Stomach (tissue), 9 donors: ENCODE data around the gene PCDHGA5. TPM values are rescaled to one million over a fixed set of nuclear protein-coding genes. Genes with fewer than 3 reads are reported as not detected.
A peak's percentile ranks its signal among the peaks of the same experiment; 100 is the strongest.
"Not testable (repeated sequence)": the region's sequence is repeated elsewhere in the genome, so short reads cannot be mapped to it uniquely, and the experiment has no call there.

ENCODE experiments used
- DNase-seq, 2 donors: peaks; one replicate each; pipeline versions ENCODE4 v3.0.0 to v3.0.0-alpha.2; 2013 to 2019
- H3K27ac ChIP-seq, 5 donors: fragments of 200-600 bp in 4 of 5; sonication (generic) in 4 of 5; one replicate each; pipeline ENCODE4 v1.5.1; 2013 to 2019; ENCODE audit warnings: mild to moderate bottlenecking in 1 of 5, moderate library complexity in 1 of 5
- H3K27me3 ChIP-seq, 3 donors: fragments of 200-600 bp; sonication (generic); one replicate each; pipeline ENCODE4 v1.5.1; 2017 to 2019; ENCODE audit warnings: mixed run types in 1 of 3
- H3K36me3 ChIP-seq, 4 donors: fragments of 200-600 bp; sonication (generic); 1 replicate in 3 of 4; 2 replicates in 1 of 4; pipeline ENCODE4 v1.5.1; 2016 to 2019
- H3K4me1 ChIP-seq, 4 donors: fragments of 200-600 bp; sonication (generic); one replicate each; pipeline ENCODE4 v1.5.1; 2016 to 2019
- H3K4me3 ChIP-seq, 4 donors: fragments of 200-600 bp; sonication (generic) in 3 of 4; one replicate each; pipeline ENCODE4 v1.5.1; 2016 to 2019; ENCODE audit warnings: mild to moderate bottlenecking in 1 of 4
- H3K9me3 ChIP-seq, 4 donors: fragments of 200-600 bp; sonication (generic); one replicate each; pipeline ENCODE4 v1.5.1; 2016 to 2019
- CTCF ChIP-seq, 7 experiments: fragments of 450-650 bp in 4 of 7; fragments of 200-600 bp in 3 of 7; sonication (generic) in 3 of 7; IDR thresholded peaks; one replicate each; pipeline ENCODE4 v1.5.1; 2016 to 2019; ENCODE audit warnings: antibody characterized with exemption in 7 of 7, control low read depth in 2 of 7, mild to moderate bottlenecking in 1 of 7
- EP300 ChIP-seq: sonication (generic); formaldehyde crosslinking; IDR thresholded peaks from one replicate; pipeline ENCODE4 v1.6.1; 2017; ENCODE audit warnings: antibody characterized with exemption
- POLR2A ChIP-seq, 4 donors: fragments of 450-650 bp; IDR thresholded peaks; one replicate each; pipeline ENCODE4 v1.6.1; 2016; ENCODE audit warnings: antibody characterized with exemption in 4 of 4, control low read depth in 2 of 4, mild to moderate bottlenecking in 1 of 4, moderate library complexity in 1 of 4
- POLR2AphosphoS5 ChIP-seq, 3 donors: sonication (generic); formaldehyde crosslinking; IDR thresholded peaks; one replicate each; pipeline ENCODE4 v1.6.1; 2016; ENCODE audit warnings: antibody characterized with exemption in 3 of 3
- WGBS, 5 donors: extraction: QIAGEN DNeasy Blood & Tissue Kit in 3 of 5; methylation state at CpG; one replicate each; pipeline versions ENCODE4 v1.1.5 to v1.1.7; 2013 to 2018; 5-methylcytosine and 5-hydroxymethylcytosine counted together
- intact Hi-C: fragments of 100-400 bp; cut with DNase I; formaldehyde crosslinking; loops from one replicate; pipeline ENCODE4 v1.15.1; 2023; ENCODE audit warnings: low total_unique reads
- polyA plus RNA-seq, 3 donors: library from polyadenylated mRNA; stranded (reverse); fragments of 200-250 nt; gene quantifications; one replicate each; pipeline ENCODE4 v1.2.3, GENCODE V29; 2013
- total RNA-seq, 5 donors: library from RNA; depleted of rRNA; stranded (reverse); fragments of >200 nt; gene quantifications; one replicate each; pipeline versions ENCODE4 v1.1.0 to v1.2.3, GENCODE V29; 2014 to 2016
- donor health status: healthy with polysubstance abuse.
- donor health status: Bipolar disorder and iron deficiency.
- donor health status: healthy.

PCDHGA5 gene
- total and polyA plus RNA-seq, 8 donors: 0.15 to 6.7 (median 2.3) TPM; not detected in 3

- DNase-seq: no peak
- intact Hi-C loops: no loop called here
- 34 to 41% (median 36%) methylated on average over 47 to 69 of the region's 69 CpGs for WGBS, 5 donors
Measured at GRCh38 chr5:141371572-141372475, 7.9 kb downstream of the PCDHGA5 start.

GRCh38 chr5:141373673-141374317, 9.8 kb downstream of the PCDHGA5 start, which contains the start of gene PCDHGA6:
Gene PCDHGA6, plus strand, starts transcription at chr5:141373891. Its CDS starts 193 bp downstream, at chr5:141374084.
- Histone ChIP-seq H3K4me1 (no peaks in the 10 kb centered on the region), H3K4me3 (peak within 1 kb of the TSS in 2 of 4 donors; percentile 0 to 23), H3K27me3 (peaks cover 0 to 73% (median 22%) of the 10 kb centered on the region in 3 donors), H3K9me3 (peaks cover 54 to 100% (median 89%) of the 10 kb centered on the region in 4 donors), H3K36me3 (peaks cover 0 to 11% (median 0%) of the 10 kb centered on the region in 4 donors), H3K27ac (no peak within 1 kb of the TSS)
- no peak for TF ChIP-seq CTCF (IDR thresholded peaks at IDR 0.05)
- TF ChIP-seq POLR2AphosphoS5 (IDR thresholded peaks at IDR 0.05): no peak
- intact Hi-C loops: no loop called here
- DNase-seq: peak in 1 of 2 donors; percentile 27
- WGBS, 5 donors: 16 to 27% (median 21%) methylated on average over 17 to 27 of the region's 27 CpGs

More at GRCh38 chr5:141371572-141372475, 7.9 kb downstream of the PCDHGA5 start:
- Histone ChIP-seq H3K4me3 (no peak overlapping the region), H3K27ac (no peak overlapping the region), H3K36me3 (peaks cover 0 to 11% (median 0%) of the 10 kb centered on the region in 4 donors), H3K4me1 (no peaks in the 10 kb centered on the region), H3K9me3 (peaks cover 57 to 100% (median 85%) of the 10 kb centered on the region in 4 donors), H3K27me3 (peaks cover 0 to 65% (median 27%) of the 10 kb centered on the region in 3 donors)
- TF ChIP-seq POLR2A (IDR thresholded peaks at IDR 0.05) (no peak), CTCF (IDR thresholded peaks at IDR 0.05) (no peak), EP300 (no peak), POLR2AphosphoS5 (IDR thresholded peaks at IDR 0.05) (no peak)

GRCh38 chr5:141374627-141375026, 10.7 kb downstream of the PCDHGA5 start:
- no peak overlapping the region for H3K4me3 ChIP-seq
- intact Hi-C loops: no loop called here
- 53 to 69% (median 56%) methylated on average over 13 to 14 of the region's 14 CpGs for WGBS, 5 donors
- no peaks in the 10 kb centered on the region for H3K4me1 ChIP-seq
- no peak overlapping the region for H3K27ac ChIP-seq
- no peak for TF ChIP-seq POLR2AphosphoS5 (IDR thresholded peaks at IDR 0.05)
- TF ChIP-seq CTCF (IDR thresholded peaks at IDR 0.05): no peak
- TF ChIP-seq POLR2A (IDR thresholded peaks at IDR 0.05): no peak
- TF ChIP-seq EP300: no peak
- peaks cover 0 to 73% (median 22%) of the 10 kb centered on the region in 3 donors for H3K27me3 ChIP-seq
- no peak for DNase-seq
- H3K36me3 ChIP-seq: peaks cover 0 to 11% (median 0%) of the 10 kb centered on the region in 4 donors
- H3K9me3 ChIP-seq: peaks cover 54 to 100% (median 89%) of the 10 kb centered on the region in 4 donors

GRCh38 chr5:141375444-141376155, 11.6 kb downstream of the PCDHGA5 start:
- intact Hi-C loops, H3K4me1 ChIP-seq, H3K4me3 ChIP-seq, DNase-seq, H3K27ac ChIP-seq: not testable (repeated sequence)
- Histone ChIP-seq H3K9me3 (peaks cover 51 to 99% (median 87%) of the 10 kb centered on the region in 4 donors), H3K36me3 (peaks cover 0 to 11% (median 0%) of the 10 kb centered on the region in 4 donors), H3K27me3 (peaks cover 0 to 67% (median 16%) of the 10 kb centered on the region in 3 donors)
- 37 to 57% (median 46%) methylated on average over 18 to 40 of the region's 48 CpGs for WGBS, 5 donors
